Measurements from ENCODE around the gene NKD1.
"Not testable (repeated sequence)": the region's sequence is repeated elsewhere in the genome, so short reads cannot be mapped to it uniquely, and the experiment has no call there.

The NKD1 gene

GRCh38 chr16:50548125-50548908 is at the start of gene NKD1:
Gene NKD1 (plus strand): TSS chr16:50548396. CDS start chr16:50548554, 158 bp downstream.
- peaks cover 23% of the 10 kb centered on the region for H3K4me1 Mint-ChIP-seq
- ATAC-seq (replicated peaks; ENCODE audit: extremely low read depth, poor library complexity, severe bottlenecking) (peak; percentile 73), DNase-seq (ENCODE audit: low spot score in 2 of 2) (peak; percentile 40 to 50)
- H3K9me3 Mint-ChIP-seq: no peaks in the 10 kb centered on the region
- no peaks in the 10 kb centered on the region for H3K27me3 Mint-ChIP-seq
- H3K27ac Mint-ChIP-seq (ENCODE audit: low read depth): peak within 1 kb of the TSS; percentile 97
- peak within 1 kb of the TSS; percentile 90 for H3K4me3 Mint-ChIP-seq
- H3K36me3 Mint-ChIP-seq (ENCODE audit: insufficient read depth): peaks cover 12% of the 10 kb centered on the region

GRCh38 chr16:50498431-50499155 is 49.6 kb upstream of the NKD1 start:
- H3K36me3 Mint-ChIP-seq (ENCODE audit: insufficient read depth): peaks cover 2% of the 10 kb centered on the region
- DNase-seq (ENCODE audit: low spot score in 2 of 2) (no peak), ATAC-seq (replicated peaks; ENCODE audit: extremely low read depth, poor library complexity, severe bottlenecking) (no peak)
- H3K9me3 Mint-ChIP-seq: no peaks in the 10 kb centered on the region
- no peaks in the 10 kb centered on the region for H3K4me1 Mint-ChIP-seq
- no peak overlapping the region for H3K4me3 Mint-ChIP-seq
- H3K27me3 Mint-ChIP-seq: peaks cover 23% of the 10 kb centered on the region
- H3K27ac Mint-ChIP-seq (ENCODE audit: low read depth): no peak overlapping the region

- DNase-seq (ENCODE audit: low spot score in 2 of 2): no peak
- no peak overlapping the region for H3K4me3 Mint-ChIP-seq
- ATAC-seq (replicated peaks; ENCODE audit: extremely low read depth, poor library complexity, severe bottlenecking): no peak
- H3K4me1 Mint-ChIP-seq: no peaks in the 10 kb centered on the region
- peaks cover 2% of the 10 kb centered on the region for H3K36me3 Mint-ChIP-seq (ENCODE audit: insufficient read depth)
- no peak overlapping the region for H3K27ac Mint-ChIP-seq (ENCODE audit: low read depth)
- no peaks in the 10 kb centered on the region for H3K9me3 Mint-ChIP-seq
- peaks cover 29% of the 10 kb centered on the region for H3K27me3 Mint-ChIP-seq
Measured at GRCh38 chr16:50499254-50499653, 48.9 kb upstream of the NKD1 start.

GRCh38 chr16:50500171-50500874 is 47.9 kb upstream of the NKD1 start:
- H3K36me3 Mint-ChIP-seq (ENCODE audit: insufficient read depth): no peaks in the 10 kb centered on the region
- no peak for ATAC-seq (replicated peaks; ENCODE audit: extremely low read depth, poor library complexity, severe bottlenecking)
- no peak overlapping the region for H3K4me3 Mint-ChIP-seq
- H3K9me3 Mint-ChIP-seq: no peaks in the 10 kb centered on the region
- H3K4me1 Mint-ChIP-seq: no peaks in the 10 kb centered on the region
- H3K27me3 Mint-ChIP-seq: peaks cover 30% of the 10 kb centered on the region
- DNase-seq (ENCODE audit: low spot score in 2 of 2): no peak
- no peak overlapping the region for H3K27ac Mint-ChIP-seq (ENCODE audit: low read depth)

- no peak for ATAC-seq (replicated peaks; ENCODE audit: extremely low read depth, poor library complexity, severe bottlenecking)
- no peaks in the 10 kb centered on the region for H3K9me3 Mint-ChIP-seq
Measured at GRCh38 chr16:50501251-50501650, 46.9 kb upstream of the NKD1 start.

GRCh38 chr16:50501986-50502615 is 46.1 kb upstream of the NKD1 start:
- Mint-ChIP-seq H3K27me3 (peaks cover 30% of the 10 kb centered on the region), H3K36me3 (ENCODE audit: insufficient read depth) (no peaks in the 10 kb centered on the region), H3K9me3 (no peaks in the 10 kb centered on the region), H3K4me1 (no peaks in the 10 kb centered on the region), H3K27ac (ENCODE audit: low read depth) (no peak overlapping the region), H3K4me3 (no peak overlapping the region)
- DNase-seq (ENCODE audit: low spot score in 2 of 2) (no peak), ATAC-seq (replicated peaks; ENCODE audit: extremely low read depth, poor library complexity, severe bottlenecking) (no peak)

More at GRCh38 chr16:50501251-50501650, 46.9 kb upstream of the NKD1 start:
- H3K27ac Mint-ChIP-seq (ENCODE audit: low read depth): no peak overlapping the region
- H3K27me3 Mint-ChIP-seq: peaks cover 30% of the 10 kb centered on the region
- DNase-seq (ENCODE audit: low spot score in 2 of 2): no peak
- H3K4me1 Mint-ChIP-seq: no peaks in the 10 kb centered on the region
- H3K4me3 Mint-ChIP-seq: no peak overlapping the region
- H3K36me3 Mint-ChIP-seq (ENCODE audit: insufficient read depth): no peaks in the 10 kb centered on the region

DNA sequence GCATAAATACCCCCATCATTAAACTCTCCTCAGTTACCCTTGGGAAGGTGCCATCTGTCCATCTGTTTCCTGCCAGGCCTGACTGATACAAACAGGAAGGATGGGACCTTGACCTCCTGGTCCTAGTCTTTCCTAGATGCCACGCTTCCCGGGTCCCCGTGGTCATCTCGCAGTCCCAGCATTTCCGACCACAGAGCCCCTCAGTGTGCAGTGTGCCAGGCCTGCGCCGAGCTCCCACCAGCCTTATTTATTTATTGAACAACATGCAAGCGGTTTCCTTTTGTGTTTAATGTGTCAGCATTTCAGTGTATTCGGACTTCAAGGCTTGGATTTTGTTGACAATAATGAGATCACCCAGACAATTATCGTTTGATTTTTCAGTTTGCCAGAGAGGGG is 45.6 kb upstream of the NKD1 start:
- ATAC-seq (replicated peaks; ENCODE audit: extremely low read depth, poor library complexity, severe bottlenecking): no peak
- Mint-ChIP-seq H3K4me3 (no peak overlapping the region), H3K4me1 (no peaks in the 10 kb centered on the region), H3K9me3 (no peaks in the 10 kb centered on the region), H3K27me3 (peaks cover 30% of the 10 kb centered on the region), H3K36me3 (ENCODE audit: insufficient read depth) (no peaks in the 10 kb centered on the region), H3K27ac (ENCODE audit: low read depth) (no peak overlapping the region)
- DNase-seq (ENCODE audit: low spot score in 2 of 2): no peak

DNA sequence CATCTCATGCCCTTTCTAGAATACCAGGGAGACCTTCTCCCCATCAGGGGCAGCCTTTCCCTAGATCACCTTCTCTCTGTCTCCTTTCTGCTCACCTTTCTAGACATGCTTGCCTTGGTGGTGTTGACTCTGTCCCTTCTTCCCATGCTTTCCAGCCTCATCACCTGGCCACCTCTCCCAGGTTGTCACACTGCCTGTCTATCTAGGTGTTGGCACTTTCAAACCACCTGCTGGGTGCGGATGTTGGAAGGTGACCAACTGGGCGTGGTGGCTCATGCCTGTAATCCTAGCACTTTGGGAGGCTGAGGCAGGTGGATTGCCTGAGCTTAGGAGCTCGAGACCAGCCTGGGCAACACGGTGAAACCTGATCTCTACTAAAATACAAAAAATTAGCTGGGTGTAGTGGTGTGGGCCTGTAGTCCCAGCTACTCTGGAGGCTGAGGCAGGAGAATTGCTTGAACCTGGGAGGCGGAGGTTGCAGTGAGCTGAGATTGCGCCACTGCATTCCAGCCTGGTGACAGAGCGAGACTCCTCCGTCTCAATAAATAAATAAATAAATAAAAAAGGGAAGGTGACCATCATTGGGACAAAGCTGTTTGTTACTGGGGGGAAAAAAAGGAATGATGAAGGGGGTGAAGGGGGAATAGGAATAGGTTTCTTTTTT is 44.2 kb upstream of the NKD1 start:
- peaks cover 30% of the 10 kb centered on the region for H3K27me3 Mint-ChIP-seq
- not testable (repeated sequence) for H3K27ac Mint-ChIP-seq (ENCODE audit: low read depth); DNase-seq (ENCODE audit: low spot score in 2 of 2); H3K36me3 Mint-ChIP-seq (ENCODE audit: insufficient read depth); H3K4me1 Mint-ChIP-seq; ATAC-seq (replicated peaks; ENCODE audit: extremely low read depth, poor library complexity, severe bottlenecking); H3K9me3 Mint-ChIP-seq; H3K4me3 Mint-ChIP-seq

GRCh38 chr16:50505115-50505514 is 43.1 kb upstream of the NKD1 start:
- Mint-ChIP-seq H3K36me3 (ENCODE audit: insufficient read depth) (no peaks in the 10 kb centered on the region), H3K27ac (ENCODE audit: low read depth) (no peak overlapping the region), H3K4me3 (no peak overlapping the region), H3K4me1 (no peaks in the 10 kb centered on the region), H3K9me3 (no peaks in the 10 kb centered on the region), H3K27me3 (peaks cover 30% of the 10 kb centered on the region)
- no peak for DNase-seq (ENCODE audit: low spot score in 2 of 2)
- no peak for ATAC-seq (replicated peaks; ENCODE audit: extremely low read depth, poor library complexity, severe bottlenecking)

DNA sequence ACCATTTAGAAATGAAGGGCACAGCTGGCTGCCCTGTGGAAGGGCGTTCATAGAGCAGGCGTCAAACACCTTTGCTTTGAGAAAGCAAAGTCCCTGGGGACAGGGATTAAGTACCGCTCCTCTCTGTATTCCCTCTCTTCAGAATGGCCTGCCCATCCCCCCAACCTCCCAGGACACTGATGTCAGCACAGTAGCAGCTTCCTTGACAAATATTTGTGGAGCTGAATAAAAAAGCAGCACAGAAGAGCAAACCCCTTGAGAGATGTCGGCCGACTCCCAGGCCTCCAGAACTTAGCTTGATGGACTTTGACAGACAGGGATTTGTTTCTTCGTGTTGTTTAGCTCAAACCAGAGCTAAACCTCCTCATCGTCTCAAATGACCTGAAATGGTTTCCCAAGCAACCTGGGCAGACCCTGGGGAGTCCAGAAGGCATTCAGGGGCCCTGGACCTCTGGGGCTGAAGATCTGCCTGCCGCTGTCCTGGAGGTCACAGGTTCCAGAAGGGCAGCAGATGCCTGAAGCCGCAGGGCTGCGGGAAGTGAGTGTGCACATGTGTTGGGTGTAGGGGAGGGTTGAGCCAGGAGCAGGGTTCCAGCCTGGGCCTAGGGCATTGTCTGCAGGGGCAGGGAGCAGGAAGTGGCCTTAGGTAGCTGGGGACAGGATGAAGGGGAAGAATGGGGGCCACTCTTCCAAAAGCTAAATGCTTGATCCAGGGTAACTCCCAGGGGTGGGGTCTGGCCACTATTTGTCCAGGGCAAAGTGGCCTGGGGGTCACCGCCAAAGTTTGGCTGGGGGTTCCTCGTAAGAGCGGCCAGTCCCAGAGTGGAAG is 42.3 kb upstream of the NKD1 start:
- no peaks in the 10 kb centered on the region for H3K9me3 Mint-ChIP-seq
- H3K36me3 Mint-ChIP-seq (ENCODE audit: insufficient read depth): no peaks in the 10 kb centered on the region
- H3K4me1 Mint-ChIP-seq: no peaks in the 10 kb centered on the region
- ATAC-seq (replicated peaks; ENCODE audit: extremely low read depth, poor library complexity, severe bottlenecking) (no peak), DNase-seq (ENCODE audit: low spot score in 2 of 2) (no peak)
- peaks cover 30% of the 10 kb centered on the region for H3K27me3 Mint-ChIP-seq
- no peak overlapping the region for H3K4me3 Mint-ChIP-seq
- H3K27ac Mint-ChIP-seq (ENCODE audit: low read depth): no peak overlapping the region

DNA sequence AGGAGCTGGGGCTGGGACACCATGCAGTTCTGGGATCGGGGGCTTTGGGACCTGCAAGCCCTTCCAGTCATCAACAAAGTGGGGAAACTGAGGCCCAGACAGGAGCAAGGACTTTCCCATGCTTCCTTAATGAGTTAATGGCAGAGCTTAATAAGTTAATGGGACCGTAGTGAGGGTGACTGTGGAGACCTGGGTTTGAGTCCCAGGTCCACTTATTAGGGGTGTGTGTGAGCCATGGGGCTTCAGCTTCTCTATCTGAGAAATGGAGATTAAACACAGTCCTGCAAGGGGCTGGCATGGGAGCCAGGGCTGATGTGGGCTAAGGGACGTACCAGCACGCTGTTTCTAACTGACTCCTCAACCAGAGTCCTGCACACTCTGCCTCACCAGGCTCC is 41.7 kb upstream of the NKD1 start:
- Mint-ChIP-seq H3K9me3 (no peaks in the 10 kb centered on the region), H3K27ac (ENCODE audit: low read depth) (no peak overlapping the region), H3K27me3 (peaks cover 26% of the 10 kb centered on the region), H3K36me3 (ENCODE audit: insufficient read depth) (no peaks in the 10 kb centered on the region), H3K4me1 (no peaks in the 10 kb centered on the region), H3K4me3 (no peak overlapping the region)
- ATAC-seq (replicated peaks; ENCODE audit: extremely low read depth, poor library complexity, severe bottlenecking) (no peak), DNase-seq (ENCODE audit: low spot score in 2 of 2) (no peak)

Data from central memory CD8-positive, alpha-beta T cell (primary cell).